NCI-H1930 (cell line): ENCODE measurements around the gene ZDHHC20.

Experiments
- DNase-seq, 2 experiments: peaks; one replicate each; lab custom pipeline; 2025; lab: John Stamatoyannopoulos, UW

The ZDHHC20 gene

DNA sequence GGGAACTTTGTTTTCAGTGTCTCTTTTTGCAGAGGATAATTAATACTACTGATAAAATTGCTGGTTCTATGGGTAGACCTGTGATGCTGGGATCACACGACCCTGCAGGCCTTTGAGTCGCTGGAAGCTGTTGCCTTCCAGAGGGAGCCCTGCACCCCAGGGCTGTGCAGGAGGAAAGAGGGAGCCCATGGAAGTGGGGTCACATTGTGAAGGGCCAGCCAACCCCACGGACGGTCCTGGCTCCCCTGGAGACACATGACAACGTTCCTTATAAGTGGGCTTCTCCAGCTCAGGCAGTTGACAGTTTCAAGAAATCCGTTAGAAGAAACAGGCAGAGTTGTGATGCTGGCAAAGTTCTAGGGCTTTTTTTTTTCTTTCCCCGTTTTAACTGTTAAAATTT is 98.0 kb downstream of the ZDHHC20 start:
- DNase-seq: no peak

DNA sequence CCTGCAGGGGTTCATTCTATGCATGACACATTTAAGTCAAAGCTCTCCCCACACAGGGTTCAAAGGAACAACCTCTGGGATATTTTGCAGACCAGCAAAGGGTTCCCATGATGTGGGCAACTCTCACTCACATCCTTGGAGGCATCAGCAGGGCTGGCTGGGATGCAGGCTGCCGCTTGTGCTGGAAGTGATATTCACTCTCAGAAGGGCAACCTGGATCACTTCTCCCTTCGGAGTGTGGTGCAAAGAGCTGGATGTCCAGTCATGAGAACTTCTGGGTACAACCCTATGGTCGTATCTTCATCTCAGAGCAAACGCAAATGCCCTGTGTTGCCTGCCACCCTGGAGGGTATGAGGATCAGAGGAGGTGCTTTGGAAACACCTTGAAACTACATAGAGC is 98.6 kb downstream of the ZDHHC20 start:
- DNase-seq: no peak

DNA sequence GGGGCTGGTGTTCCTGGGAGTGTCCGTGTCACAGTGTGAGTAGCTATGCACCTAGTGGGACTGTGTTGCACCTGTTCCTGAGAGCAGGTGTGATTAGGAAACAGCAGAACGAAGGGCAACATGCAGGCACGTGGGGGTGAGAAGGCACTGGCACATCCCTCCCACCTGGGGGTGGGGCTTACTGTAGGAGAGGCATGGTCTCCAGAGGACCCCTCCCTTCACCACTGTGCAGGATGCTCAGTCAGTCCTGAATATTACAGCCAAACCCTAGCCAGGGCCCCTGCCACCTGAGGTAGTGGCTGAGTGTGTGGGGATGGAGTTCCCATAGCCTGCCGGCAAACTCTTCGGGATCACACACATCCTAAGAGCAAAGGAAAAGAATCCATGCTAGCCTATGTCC is 99.2 kb downstream of the ZDHHC20 start:
- no peak for DNase-seq

DNA sequence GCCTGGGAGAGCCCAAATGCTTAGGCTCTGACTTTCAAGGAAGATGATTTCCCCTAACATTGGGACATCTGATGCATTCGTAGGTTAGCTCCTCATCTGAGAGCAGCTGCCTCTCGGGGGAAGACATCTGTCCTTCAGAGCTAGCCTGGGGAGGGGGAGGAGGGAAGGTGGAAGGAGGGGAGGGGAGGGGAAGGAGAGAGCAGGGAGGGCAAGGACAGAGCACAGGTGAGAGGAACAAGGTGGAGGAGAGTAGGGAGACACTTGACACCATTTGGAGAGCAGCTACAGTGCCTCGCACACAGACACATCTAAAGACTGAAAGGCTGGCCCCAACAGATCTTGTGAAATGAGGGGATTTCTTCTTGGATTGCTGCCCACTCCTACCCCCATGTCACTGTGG is 103.8 kb downstream of the ZDHHC20 start:
- no peak for DNase-seq

DNA sequence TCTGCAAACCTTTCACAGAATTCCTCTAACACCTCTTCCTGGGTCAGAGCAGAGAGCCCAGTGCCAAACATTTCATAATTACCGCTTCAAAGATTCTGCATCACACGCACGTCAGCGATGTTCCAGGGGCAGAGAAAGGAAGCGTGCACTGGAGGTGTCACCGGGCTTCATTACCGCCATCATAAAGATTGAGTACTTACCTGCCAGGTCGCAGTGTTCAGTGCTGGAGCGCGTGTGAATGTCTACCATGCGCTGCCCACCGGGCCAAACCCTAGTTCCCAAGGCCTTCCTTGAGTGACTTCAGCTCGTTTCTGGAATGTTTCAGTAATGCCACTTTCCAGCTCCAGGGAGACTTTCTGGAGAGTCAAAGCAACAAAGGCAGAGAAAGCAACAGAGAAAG is 104.4 kb downstream of the ZDHHC20 start:
- DNase-seq: no peak

DNA sequence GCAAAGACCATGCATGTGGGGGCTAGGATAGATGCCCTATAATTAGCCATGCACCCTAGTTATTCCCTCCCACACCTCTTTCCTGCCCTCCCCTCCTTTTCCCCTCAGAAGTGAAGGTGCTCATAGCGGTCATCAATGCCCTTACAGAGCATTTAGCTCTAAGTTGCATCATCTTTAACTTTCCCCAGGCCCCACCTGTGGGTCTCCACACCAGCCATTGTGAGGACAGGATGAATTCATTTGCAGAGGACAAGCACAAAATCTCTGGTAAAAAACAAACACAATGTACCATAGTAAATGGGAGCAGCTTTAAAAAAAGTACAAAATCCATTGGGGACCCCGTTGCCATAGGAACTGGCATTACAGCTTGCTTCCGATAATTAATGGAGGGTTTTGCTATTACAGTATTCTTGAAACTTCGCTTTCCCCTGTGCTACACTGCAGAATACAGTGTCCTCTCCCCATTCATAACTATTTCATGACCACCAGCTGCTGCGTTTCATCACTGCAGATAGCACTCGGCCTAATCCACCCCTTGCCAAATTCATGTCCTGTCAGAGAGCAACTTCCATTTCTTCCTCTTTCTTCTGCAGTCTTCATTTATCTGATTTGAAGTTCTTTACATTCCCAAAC is 110.5 kb downstream of the ZDHHC20 start:
- DNase-seq: no peak

DNA sequence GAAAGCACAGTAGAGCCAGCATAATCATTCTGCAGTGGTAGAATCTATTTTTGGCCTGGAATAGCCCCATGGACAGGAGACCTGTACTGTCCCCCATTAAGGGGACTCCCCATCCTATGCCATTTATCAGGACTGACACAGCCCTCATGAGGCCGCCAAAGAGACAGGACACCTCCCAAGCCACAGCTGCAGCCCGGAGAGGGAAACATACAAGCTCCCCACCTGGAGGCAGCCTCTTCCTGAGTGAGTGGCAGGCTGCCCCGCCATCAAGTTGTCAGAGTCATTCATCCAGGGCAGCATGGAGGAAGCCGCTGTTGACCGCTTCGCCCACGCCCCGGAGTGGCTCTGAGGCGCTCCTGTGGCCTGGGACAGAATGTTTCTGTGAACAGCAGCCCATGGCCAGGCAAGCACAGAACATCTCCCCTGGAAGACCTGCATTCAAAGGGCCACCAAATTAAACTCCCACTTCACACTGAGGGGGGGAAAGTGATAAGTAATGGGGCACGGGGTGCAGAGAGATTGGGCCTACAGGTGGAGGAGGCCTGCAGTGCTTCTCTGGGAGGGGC is 111.3 kb downstream of the ZDHHC20 start:
- no peak for DNase-seq

DNA sequence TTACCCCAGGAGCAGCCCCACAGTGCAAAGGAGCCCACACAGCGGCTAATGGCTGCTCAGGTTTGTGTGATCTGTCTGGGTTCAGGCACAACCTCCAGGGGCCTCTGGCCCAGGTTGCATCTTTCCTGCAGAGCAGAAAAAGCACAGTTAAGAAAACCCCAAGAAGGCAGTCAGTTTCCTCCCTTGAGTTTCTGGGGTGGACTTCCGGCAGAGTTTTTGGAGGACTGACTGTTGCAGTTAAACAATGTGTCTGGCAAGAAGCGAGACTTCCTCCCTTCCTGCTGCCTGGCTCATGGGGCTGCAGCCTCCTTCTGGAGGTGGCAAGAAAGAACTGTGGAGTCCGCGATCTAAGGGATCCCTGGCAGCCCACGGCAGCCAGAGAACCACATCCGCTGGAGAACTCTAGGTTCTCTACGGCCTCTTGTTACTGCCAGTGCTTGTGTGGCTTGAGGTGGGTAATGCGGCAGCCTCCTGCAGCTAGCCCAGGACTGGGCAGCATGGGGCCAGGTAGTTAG is 114.4 kb downstream of the ZDHHC20 start:
- DNase-seq: no peak

DNA sequence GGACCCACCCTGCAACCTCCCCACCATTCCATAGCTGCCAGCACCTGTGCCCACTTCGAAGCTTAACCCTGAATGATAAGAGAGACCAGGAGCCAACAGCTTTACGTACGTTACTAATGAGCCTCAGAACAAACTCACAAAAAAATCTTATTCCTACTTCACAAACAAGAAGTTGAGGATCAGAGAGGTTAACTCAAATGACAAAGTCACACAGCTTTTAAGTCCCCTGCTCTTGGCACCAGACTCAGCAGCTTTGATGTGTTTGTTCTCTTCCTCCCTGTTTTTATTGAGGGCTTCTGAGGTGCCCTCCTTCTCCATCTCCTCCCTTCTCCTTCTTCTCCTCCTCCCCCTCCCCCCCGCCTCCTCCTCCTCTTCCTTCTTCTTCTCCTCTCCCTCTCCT is 115.4 kb downstream of the ZDHHC20 start:
- DNase-seq: no peak

DNA sequence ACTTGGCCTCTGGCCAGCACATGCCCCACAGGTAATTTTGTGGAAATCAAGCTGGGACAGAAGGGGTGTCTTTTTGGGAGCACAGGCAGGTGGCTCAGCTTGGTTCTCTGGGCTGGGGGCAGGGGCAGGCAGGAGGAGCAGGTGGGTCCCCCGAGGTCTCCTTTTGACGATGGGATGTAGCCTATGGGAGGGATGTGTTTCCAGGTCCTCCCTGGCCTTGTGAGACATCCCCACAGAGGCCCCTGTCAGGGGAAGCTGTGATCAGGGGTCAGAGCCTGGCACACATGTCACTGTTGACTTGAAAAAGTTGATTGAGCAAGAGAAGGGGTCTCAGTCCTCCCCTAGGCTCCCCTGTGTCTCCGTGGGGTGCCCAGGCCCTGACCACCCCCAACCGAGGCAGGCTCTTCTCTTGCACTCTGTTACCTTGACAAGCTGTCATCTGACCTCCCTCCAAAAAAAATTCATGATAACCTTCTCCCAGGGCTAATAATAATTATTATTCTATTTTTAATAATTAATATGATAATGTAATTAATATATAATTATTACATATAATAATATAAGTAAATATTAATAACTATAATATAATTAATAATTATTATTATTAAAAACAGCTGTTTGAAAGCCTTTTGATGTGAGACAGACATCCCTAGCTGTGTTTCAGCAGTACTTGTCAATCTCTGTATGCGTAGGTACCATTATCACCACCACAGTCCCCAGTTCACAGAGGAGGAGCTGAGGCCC is 116.2 kb downstream of the ZDHHC20 start:
- no peak for DNase-seq

DNA sequence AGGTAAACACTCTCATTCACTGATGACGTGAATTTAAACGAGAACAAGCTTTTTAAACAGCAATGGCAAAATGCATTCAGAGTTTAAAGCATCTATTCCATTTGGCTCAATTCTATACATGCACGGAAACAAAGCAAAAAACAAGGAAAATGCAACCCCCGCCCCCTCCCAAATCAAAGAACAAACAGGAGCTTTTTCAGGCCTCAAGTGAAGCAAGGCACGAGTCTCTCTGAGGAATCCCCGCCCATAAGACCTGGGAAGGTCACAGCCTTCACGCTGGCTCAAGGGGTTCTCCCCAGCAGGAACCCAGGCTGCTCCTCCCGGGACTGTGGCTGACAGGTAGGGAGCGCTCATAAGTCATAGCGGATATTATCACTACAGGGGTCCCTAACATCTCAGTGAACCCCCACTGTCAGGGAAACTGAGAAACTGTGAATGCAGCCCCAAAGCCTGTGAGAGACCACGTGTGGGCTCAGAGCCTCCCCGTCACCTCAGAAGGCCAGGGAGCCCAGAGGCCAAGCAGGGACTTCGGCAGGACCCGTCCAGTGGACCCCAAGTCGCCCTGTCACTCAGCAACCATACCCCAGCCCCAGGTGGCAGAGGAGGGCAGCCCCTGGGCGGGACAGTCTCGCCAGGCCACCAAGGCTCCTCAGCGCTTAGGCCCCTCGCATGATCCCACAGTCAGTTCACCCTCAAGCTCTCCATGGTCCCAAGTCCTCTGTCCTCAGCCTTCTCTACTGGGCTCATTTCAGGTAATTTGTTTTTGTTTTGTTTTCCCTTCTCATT is 117.3 kb downstream of the ZDHHC20 start:
- no peak for DNase-seq

DNA sequence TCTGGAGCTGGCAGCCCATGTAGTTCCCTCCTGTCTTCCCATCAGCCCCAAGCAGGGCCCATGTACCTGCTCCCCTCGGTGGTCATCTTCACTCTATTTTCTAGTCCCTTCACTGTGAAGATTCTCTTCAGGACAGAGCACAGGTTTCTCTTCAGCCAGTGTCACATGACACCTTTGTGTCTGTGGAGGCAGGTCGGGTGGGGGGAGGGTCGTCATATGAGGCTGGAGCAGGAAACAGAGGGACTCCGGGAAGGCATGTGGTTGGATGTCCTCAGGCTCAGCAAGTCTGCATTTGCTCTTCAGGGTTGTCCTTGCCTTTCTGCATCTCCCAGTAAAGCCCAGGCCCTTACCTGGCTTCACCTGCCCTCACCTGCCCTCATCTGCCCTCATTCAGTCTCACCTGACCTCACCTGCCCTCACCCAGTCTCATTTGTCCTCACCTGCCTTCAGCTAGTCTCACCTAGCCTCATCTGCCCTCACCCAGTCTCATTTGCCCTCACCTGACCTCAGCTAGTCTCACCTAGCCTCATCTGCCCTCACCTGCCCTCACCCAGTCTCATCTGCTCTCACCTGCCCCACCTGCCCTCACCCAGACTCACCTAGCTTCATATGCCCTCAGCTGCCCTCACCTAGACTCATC is 120.3 kb downstream of the ZDHHC20 start:
- no peak for DNase-seq

DNA sequence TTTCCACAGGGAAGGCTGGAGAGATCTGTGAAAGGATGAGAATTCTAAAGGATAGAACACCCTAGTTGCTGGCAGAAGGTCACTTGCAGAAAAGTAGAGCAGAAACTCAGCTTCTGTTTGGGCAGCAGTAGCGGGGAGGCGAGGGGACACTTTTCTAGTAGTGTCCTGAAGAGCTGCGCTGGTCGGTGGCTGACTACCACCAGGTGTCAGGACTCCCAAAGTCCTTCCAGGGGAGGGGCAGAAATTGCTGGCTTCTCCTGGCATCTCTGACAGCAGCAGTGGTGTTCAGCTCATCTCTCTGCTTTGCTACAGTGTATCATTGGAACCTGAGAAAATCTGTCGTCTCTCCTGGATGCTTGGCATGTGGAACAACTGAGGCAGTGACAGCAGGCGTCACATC is 120.9 kb downstream of the ZDHHC20 start:
- DNase-seq: no peak

DNA sequence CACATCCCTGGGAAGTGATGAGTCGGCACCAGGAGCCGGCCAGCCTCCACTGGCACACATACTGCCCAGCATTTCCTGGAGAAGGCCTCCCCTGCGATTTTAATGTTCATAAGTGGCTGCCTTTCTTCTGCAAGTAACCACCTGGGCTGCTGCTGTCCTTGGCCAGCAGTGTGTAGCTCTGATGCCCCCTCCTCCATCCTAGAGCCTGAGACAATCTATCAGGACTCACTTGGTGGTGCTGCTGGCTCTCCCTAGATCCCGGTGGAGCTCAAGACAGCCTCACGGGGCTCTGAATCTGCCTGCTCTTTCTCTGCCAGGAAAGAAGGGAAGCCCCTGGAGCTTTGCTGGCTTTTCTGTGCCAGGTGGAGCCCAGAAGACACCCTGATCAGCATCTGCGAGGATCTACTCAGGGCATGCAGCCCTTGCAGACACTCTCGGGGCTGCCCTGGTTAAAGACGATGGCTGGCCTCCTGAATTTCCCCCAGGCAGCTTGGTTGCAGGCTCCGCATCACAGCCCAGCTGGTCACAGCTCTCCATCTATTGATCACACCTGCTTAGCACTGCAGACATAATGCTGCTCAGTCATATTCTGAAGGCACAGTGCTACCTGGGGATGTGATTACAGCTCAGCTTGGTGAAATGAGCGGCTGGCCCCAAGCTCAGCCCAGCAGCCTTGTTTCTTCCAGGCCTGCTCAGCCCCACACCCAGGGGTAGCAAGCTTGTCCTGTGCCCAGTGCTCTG is 122.3 kb downstream of the ZDHHC20 start:
- DNase-seq: no peak

DNA sequence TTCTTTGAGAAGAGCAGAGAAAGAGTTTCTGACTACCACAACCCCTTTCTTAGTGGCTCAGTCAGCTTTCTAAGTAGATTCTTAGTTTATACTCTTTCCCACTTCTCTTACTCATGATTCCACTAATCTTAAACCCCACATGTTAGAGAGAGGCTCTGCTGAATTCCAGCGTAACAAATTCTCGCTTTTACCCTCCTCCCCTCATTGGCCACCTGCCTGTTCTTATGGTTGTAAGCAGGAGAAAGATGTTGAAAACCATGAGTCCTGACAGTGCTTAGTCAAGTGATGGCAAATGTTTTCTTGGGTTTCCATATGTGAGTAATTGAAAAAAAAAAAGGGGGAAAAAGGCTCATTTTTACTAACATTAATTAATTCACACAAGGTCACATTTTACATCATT is 125.9 kb downstream of the ZDHHC20 start:
- no peak for DNase-seq

DNA sequence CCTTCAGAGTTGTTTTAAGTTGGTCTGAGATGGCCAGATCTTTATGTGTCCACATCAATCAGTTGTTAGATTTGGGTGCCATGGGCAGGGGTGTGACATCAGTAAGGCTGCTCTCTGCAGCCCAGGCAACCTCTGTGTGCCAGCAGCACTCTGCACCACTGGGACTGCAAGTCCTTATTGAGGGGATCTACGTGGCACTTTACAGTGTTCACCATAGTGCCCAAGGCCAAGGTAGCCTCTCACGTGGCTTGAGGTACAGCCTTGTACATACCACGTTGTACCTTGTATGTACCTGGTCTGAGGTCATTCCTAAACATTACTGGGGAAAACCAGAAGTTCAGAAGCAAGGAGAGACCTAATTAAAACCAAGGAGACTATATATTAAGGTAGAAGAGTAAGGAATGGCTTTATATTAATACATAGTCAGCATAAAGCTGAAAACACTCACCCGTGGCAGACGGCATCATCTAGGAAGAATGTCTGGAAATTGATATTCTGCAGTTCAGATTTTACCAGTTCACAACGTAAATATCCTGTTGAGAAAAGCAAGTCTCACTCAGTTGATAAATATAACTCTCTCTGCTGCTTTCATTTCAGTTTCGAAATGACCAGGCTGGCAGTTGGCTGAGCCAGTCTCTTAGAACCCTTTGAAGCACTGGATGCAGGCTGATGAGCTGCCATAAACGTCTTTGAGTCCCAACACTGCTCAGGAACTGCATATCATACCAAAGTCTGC is 128.8 kb downstream of the ZDHHC20 start:
- DNase-seq: no peak

DNA sequence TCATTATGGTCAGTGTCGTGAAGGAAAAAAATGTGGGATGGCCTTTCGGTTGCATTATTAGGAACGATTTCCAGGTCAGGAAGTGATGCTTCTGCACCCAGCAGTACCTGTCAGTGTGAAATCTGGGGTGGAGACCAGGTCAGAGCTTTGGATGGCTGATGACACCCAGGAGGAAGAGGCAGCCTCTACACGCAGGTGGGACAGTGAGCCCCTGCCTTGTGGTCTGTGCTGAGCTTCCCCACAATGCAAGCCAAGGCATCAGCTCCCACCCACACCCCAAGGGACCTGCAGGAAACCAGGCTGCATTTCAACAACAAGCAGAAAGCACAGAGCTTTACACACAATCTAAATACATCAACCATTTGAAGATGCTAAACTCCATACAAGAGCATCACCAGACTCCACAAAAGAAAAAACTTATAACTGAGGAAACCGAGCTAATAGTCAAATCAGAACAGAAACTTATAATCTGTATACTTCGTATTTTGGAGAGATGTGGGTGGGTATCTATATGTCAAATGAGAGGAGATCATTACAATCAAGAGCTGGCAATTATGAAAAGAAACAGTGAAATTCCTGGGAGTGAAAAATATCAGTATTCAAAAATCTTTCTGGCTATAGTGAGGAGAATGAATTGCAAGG is 130.1 kb downstream of the ZDHHC20 start:
- DNase-seq: no peak

DNA sequence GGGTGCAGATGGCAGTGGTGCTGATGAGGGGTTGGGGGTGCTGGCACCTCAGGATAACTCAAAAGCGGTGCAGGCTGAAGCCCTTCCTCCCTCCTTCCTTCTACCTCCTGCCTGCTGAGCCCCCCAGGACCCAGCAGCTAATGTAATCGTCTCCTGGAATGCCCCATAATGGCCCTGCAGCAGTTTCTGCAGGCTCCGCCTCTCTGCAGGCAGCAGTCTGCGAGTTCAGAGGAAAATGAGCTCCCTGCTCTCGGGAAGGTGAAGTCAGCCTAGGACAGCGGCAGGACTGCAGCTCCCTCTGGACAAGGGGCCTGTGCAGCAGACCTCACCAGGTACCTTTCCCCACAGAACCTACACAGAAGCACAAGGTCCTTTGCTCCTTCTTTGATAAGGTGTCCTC is 130.9 kb downstream of the ZDHHC20 start:
- no peak for DNase-seq

DNA sequence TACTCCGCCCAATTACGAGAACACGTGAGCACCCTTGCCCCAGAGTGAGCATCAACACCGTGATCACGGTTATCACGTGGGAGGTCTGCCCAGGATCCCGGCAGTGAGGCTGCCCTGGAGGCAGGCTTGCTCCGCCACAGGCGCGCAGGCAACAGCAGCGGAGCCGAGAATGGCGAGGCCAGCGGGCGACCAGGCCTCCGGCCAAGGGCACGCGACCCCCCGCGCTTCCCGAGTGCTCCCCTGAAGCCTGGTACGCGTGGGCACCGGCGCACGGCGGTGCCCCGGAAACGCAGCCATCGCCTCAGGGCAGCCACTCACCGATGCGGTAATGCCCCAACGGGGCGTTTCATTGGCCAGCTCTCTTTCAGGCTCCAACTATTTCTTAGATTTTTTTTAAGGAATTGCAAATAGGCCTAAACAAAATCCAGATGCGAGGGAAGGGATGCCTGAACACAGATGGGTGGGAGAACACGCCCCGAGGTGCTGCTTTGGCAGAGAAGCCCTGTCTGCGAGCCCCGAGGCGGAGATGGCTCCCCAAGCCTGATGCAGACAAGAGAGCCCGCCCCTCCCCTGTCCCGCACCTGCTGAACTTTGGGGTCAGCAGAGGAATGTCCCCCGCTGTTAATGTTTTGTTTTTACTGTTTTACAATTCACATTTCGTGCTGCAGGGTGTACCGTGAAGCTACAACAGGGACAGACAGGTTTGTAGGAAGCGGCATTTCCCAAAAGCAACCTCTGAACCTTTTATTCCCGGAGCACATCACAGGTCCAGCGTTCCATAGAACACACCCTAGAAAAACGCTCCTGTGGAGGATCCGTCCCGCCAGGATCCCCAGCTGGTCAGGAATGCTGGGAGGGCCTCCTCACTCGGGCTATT is 132.7 kb downstream of the ZDHHC20 start:
- no peak for DNase-seq
